Measurements from ENCODE around the gene ZNF677. TPM values are rescaled to one million over a fixed set of nuclear protein-coding genes. Genes with fewer than 3 reads are reported as not detected.
"Not testable (repeated sequence)": the region's sequence is repeated elsewhere in the genome, so short reads cannot be mapped to it uniquely, and the experiment has no call there.

The ZNF677 gene
- total and polyA plus RNA-seq, 10 of the 15 experiments (the other 5 are each of a cell fraction or from before 2014, with no cell fraction given): 0.07 to 0.68 (median 0.16) TPM; not detected in 6

DNA sequence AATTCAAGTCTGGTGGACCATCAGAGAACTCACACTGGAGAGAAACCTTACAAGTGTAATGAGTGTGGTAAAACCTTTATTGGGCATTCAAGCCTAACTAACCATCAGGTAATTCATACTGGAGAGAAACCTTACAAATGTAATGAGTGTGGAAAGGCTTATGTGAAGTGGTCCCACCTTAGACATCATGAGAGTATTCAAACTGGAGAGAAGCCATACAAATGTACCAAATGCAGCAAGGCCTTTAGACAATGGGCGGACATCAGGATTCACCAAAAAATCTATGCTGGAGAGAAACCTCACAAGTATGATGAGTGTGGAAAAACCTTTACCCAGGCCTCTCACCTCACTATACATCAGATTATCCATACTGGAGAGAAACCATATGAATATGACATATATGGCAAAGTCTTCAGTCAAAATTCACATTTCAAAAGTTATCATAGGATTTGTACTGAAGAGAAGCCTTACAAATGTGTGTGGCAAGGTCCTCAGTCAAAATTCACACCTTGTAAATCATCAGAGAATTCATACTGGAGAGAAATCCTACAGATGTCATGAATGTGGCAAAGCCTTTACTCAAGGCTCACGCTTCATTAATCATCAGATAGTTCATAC, 41.9 kb downstream of the ZNF677 start:
- in situ Hi-C loops (cut with MboI): no loop called here
- H3K36me3 ChIP-seq (ENCODE audit: control insufficient read depth in 2 of 2, insufficient read depth in 2 of 2, low read length in 1 of 2): no peaks in the 10 kb centered on the region
- FAIRE-seq (no peak), DNase-seq (ENCODE audit: low read depth, low spot score) (no peak), ATAC-seq (no peak)
- no peaks in the 10 kb centered on the region for H3K27me3 ChIP-seq (replicated peaks in 1 of 2; ENCODE audit: control insufficient read depth in 2 of 2, insufficient read depth in 2 of 2, low read length in 1 of 2)
- ChIA-PET POLR2A (no interaction called here), SMC1A (ENCODE audit: uncharacterized antibody, unreplicated experiment) (no interaction called here), RAD21 (ENCODE audit: unreplicated experiment) (no interaction called here), CTCF (no interaction called here)
- no peaks in the 10 kb centered on the region for H4K20me1 ChIP-seq (ENCODE audit: control insufficient read depth, insufficient read depth)
- no peak overlapping the region for H3K4me3 ChIP-seq
- no peak overlapping the region for H3K4me2 ChIP-seq (ENCODE audit: control insufficient read depth, insufficient read depth)
- intact Hi-C loops (cut with micrococcal nuclease; ENCODE audit: unreplicated experiment): no loop called here
- no peak overlapping the region for H2AFZ ChIP-seq (ENCODE audit: control insufficient read depth, low read depth, low read length)
- H3K27ac ChIP-seq (ENCODE audit: control insufficient read depth, insufficient read depth): no peak overlapping the region
- H3K4me1 ChIP-seq (ENCODE audit: control insufficient read depth, insufficient read depth, low read length): no peaks in the 10 kb centered on the region
- no TSS peak for BruUV-seq (replicated peaks)
- H3K79me2 ChIP-seq (ENCODE audit: control insufficient read depth, insufficient read depth, low read length): no peaks in the 10 kb centered on the region
- 97% methylated on average over 2 of the region's 2 CpGs for WGBS (ENCODE audit: insufficient coverage, insufficient replicate concordance, low lambda C conversion rate, missing lambda C conversion rate)
- H3K9ac ChIP-seq (ENCODE audit: control insufficient read depth, insufficient read depth, low read length): no peak overlapping the region
- TF ChIP-seq NR2C1 (IDR thresholded peaks at IDR 0.05): no peak
- TF ChIP-seq KDM1A (IDR thresholded peaks at IDR 0.05; ENCODE audit: borderline replicate concordance): no peak
- TF ChIP-seq, protein P1, sequence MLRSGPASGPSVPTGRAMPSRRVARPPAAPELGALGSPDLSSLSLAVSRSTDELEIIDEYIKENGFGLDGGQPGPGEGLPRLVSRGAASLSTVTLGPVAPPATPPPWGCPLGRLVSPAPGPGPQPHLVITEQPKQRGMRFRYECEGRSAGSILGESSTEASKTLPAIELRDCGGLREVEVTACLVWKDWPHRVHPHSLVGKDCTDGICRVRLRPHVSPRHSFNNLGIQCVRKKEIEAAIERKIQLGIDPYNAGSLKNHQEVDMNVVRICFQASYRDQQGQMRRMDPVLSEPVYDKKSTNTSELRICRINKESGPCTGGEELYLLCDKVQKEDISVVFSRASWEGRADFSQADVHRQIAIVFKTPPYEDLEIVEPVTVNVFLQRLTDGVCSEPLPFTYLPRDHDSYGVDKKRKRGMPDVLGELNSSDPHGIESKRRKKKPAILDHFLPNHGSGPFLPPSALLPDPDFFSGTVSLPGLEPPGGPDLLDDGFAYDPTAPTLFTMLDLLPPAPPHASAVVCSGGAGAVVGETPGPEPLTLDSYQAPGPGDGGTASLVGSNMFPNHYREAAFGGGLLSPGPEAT (IDR thresholded peaks at IDR 0.05; ENCODE audit: low read depth): no peak
- peaks cover 14% of the 10 kb centered on the region for H3K9me3 ChIP-seq (replicated peaks; ENCODE audit: control insufficient read depth, insufficient read depth, low read length)

DNA sequence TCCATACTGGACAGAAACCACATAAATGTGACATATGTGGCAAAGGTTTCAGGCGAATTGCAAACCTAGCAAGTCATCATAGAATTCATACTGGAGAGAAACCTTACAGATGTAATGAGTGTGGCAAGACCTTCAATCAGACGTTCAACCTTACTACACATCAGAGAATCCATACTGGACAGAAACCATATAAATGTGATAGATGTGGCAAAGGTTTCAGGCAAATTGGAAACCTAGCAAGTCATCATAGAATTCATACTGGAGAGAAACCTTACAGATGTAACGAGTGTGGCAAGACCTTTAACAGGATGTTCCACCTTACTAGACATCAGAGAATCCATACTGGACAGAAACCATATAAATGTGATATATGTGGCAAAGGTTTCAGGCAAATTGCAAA, 43.1 kb downstream of the ZNF677 start:
- H3K36me3 ChIP-seq (ENCODE audit: control insufficient read depth in 2 of 2, insufficient read depth in 2 of 2, low read length in 1 of 2); POLR2A ChIA-PET; BruUV-seq (replicated peaks); ATAC-seq; CTCF ChIA-PET; H3K27ac ChIP-seq (ENCODE audit: control insufficient read depth, insufficient read depth); H2AFZ ChIP-seq (ENCODE audit: control insufficient read depth, low read depth, low read length); in situ Hi-C loops (cut with MboI); SMC1A ChIA-PET (ENCODE audit: uncharacterized antibody, unreplicated experiment); H3K4me2 ChIP-seq (ENCODE audit: control insufficient read depth, insufficient read depth); H3K27me3 ChIP-seq (replicated peaks in 1 of 2; ENCODE audit: control insufficient read depth in 2 of 2, insufficient read depth in 2 of 2, low read length in 1 of 2); H3K79me2 ChIP-seq (ENCODE audit: control insufficient read depth, insufficient read depth, low read length); H4K20me1 ChIP-seq (ENCODE audit: control insufficient read depth, insufficient read depth); RAD21 ChIA-PET (ENCODE audit: unreplicated experiment); intact Hi-C loops (cut with micrococcal nuclease; ENCODE audit: unreplicated experiment); DNase-seq (ENCODE audit: low read depth, low spot score); H3K9ac ChIP-seq (ENCODE audit: control insufficient read depth, insufficient read depth, low read length); FAIRE-seq; H3K4me1 ChIP-seq (ENCODE audit: control insufficient read depth, insufficient read depth, low read length); H3K4me3 ChIP-seq: not testable (repeated sequence)
- WGBS (ENCODE audit: insufficient coverage, insufficient replicate concordance, low lambda C conversion rate, missing lambda C conversion rate): 68% methylated on average over 3 of the region's 3 CpGs
- H3K9me3 ChIP-seq (replicated peaks; ENCODE audit: control insufficient read depth, insufficient read depth, low read length): peaks cover 14% of the 10 kb centered on the region
